Activated CD4-positive, alpha-beta T cell treated with anti-CD3 and anti-CD28 coated beads, Interleukin-2, Interleukin-4, amounts not matched to agents 100 ng/mL and 50 ng/mL, durations not matched to agents 16 hours and 8 hours (primary cell): Measurements from ENCODE around the gene GXYLT1.
"Not testable (repeated sequence)": the region's sequence is repeated elsewhere in the genome, so short reads cannot be mapped to it uniquely, and the experiment has no call there.

ENCODE experiments used
- DNase-seq: peaks from one replicate; pipeline ENCODE4 v3.0.0-alpha.2; 2020; ENCODE audit warnings: low spot score

The GXYLT1 gene

GRCh38 chr12:42144158-42144407 is 591 bp downstream of the GXYLT1 start:
- no peak for DNase-seq

DNA sequence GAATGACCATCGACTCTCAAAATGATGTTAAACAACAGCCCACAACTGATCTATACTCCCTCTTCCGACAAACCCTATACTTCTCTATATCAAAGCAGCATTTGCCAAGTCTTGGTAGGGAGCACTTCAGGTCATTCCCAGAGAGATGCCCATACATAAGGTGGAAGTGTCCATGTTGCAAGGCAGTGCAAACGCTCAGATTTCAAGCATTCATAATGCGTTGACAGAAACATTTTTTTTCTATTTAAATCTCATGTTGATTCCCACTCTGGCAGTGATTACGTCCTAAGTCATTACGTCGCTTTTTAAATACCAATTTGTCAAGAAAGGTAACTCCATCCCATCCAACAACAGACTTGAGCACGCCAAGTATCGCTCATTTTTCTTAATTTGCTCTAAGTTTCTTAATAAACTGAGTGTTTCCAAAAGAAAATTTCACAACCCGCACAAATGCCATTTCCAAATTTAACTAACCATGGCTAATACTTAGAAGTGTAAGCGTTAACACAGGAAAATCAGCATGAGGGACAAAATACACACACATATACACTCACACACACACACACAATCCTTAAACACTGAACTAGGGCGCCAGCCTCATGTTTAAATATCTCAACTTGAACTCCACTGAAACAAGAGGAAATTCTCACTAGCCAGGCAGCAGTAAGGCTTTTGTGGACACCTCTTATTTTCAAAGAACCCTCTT is 1.1 kb downstream of the GXYLT1 start:
- DNase-seq: no peak

GRCh38 chr12:42141981-42142606 is 2.6 kb downstream of the GXYLT1 start:
- DNase-seq: no peak

GRCh38 chr12:42140901-42141300 is 3.8 kb downstream of the GXYLT1 start:
- DNase-seq: no peak

DNA sequence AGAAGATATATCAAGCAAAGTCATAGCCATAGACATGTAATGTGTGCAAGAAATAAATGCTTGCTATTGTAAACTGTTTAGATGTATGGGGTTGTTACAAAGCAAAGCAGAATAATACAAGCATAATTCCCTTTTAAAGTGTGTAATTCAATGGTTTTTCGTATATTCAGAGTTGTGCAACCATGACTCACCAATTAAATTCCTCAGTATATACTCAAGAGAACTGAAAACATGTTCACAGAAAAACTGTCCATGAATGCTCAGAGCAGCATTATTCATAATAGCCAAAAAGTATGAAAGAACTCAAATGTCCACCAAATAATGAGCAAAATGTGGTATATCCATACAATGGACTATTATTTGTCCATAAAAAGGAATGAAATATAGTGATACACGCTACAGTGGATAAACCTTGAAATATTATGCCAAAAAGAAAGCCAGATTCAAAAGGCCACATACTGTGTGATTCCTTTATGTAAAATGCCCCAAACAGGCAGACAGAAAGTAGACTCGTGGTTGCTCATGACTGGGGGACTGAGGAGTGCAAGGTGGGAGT is 9.3 kb downstream of the GXYLT1 start:
- no peak for DNase-seq

GRCh38 chr12:42130672-42131402 is 13.8 kb downstream of the GXYLT1 start:
- no peak for DNase-seq

DNA sequence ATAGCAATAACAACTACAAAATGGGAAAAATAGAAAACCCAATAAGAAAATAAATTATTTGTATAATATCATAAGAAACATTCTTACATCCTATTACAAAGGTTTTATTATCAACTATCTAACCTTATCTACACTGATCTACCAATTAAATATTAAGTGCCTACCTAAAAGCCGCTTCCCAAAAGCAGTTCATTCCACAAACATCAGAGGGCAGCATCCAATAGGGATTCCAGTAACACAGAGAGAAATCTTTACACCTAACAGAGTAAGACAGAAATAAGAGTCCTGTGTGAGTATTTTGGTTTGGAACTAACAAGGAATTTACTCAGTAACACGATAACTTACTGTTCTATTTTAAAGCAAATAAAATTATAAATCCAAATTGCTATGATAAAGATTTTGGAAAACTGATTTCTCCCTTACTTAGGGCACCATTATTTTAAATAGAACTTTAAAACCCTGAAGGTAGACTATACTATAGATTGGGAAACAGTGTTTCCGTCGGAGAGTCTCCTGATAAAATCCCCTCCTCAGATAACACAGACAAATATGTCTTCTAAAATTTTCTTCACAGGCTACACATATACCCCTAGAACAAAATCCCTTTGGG is 15.0 kb downstream of the GXYLT1 start:
- no peak for DNase-seq

- DNase-seq: no peak
Measured at GRCh38 chr12:42128888-42129287, 15.8 kb downstream of the GXYLT1 start.

GRCh38 chr12:42128327-42128726 is 16.3 kb downstream of the GXYLT1 start:
- no peak for DNase-seq

DNA sequence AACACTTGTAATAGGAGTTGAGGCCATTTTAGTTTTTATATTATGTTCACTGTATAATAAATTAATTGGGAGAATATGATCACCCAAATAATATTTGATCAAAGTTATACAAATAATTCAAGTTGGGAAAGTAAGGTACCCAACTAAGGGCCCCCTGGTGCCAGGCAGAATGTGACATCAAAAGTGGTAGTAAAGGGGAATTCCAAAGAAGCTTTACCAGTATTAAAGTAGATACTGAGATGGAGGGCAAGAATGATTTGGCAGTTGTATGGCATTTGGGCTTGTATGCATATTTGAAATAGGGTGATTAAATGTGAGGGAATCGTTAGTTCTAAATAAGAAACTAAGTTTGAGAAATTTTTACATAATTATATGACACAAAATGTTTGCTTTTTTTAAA is 17.7 kb downstream of the GXYLT1 start:
- DNase-seq: no peak

DNA sequence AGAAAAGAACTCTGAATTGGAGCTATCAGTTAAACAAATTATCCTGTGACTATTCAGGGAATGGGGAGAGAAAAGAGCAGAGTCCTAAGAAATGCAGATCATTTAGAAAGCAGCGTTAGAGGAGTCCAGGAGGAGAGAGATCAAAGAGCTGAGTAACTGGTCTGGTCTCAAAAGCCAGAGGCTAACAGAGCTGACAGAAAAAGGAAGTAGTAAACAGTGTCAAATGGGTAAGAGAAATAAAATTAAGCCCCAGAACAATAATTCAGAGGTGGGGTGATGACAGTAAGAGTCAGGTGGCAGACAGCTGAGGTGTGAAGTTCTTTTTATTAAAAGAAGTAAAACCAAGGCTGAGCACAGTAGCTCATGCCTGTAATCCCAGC is 19.3 kb downstream of the GXYLT1 start:
- no peak for DNase-seq

DNA sequence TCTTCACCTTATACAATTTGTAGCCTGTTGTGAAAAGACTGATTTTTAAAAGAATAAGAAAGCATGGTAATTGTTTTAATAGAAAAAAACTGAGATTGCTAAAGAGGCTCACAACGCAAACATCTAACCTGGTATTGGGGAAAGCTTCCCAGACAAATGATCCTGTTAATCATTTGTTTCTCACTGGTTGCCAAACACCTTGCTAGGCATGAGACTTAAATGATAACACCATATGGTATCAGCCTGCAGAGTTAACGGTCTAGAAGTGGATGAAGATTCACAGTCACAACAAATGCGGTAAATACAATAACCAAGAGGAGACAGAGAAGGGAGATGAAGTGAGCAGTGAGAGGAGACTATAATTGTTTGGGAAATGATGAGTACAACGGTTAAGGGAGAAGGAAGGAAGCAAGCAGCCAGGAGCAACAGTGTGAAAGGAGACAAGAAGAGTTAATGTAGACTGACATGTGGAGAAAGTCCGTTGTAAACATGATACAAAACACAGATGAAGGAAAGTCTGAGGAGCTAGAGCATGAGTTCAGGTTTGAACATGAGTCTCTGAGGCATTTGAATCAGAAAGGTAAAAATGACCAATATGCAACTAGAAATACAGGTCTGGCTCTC is 19.8 kb downstream of the GXYLT1 start:
- DNase-seq: no peak

DNA sequence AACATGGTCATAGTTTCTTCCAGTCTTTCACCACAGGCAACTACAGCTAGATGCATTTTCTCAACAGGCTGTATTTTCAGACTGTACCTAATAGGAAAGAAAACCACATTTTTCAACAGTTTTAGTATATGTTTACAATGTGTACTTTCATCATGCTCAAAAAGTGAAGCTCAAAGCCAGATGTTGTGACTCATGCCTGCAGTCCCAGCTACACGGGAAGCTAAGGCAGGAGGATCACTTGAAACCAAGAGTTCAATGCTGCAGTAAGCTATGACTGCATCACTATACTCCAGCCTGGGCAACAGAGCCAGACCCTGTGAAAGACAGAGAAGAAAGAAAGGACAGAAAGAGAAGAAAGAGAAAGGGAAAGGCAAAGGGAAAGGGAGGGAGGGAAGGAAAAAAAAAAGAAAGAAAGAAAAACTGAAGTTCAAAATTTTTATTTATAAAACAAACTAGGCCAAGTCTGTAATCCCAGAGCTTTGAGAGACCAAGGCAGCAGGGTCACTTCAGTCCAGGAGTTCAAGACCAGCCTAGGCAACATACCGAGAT is 25.5 kb downstream of the GXYLT1 start:
- DNase-seq: peak; percentile 47

GRCh38 chr12:42118136-42118879 is 26.4 kb downstream of the GXYLT1 start:
- DNase-seq: no peak

- DNase-seq: no peak
Measured at GRCh38 chr12:42109031-42109430, 35.6 kb downstream of the GXYLT1 start.

GRCh38 chr12:42106791-42107190 is 37.9 kb downstream of the GXYLT1 start:
- DNase-seq: not testable (repeated sequence)

DNA sequence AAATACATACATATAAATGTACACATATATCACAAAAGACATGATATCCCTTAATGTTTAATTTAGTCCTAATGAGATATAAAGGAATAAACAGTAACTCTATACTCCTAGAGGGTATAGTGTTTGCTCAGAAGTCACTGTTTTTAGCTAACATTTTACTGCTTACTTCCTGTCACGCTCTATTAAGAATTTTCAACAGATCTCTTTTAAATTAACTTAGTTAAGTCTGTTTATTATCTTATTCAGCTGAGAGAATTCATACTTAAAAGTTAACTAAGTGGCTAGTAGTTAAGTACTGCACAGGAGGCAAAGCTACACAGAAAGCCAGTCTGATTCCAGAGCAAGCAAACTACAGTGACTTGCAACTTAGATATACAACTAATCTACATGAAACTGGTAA is 39.9 kb downstream of the GXYLT1 start:
- DNase-seq: no peak

DNA sequence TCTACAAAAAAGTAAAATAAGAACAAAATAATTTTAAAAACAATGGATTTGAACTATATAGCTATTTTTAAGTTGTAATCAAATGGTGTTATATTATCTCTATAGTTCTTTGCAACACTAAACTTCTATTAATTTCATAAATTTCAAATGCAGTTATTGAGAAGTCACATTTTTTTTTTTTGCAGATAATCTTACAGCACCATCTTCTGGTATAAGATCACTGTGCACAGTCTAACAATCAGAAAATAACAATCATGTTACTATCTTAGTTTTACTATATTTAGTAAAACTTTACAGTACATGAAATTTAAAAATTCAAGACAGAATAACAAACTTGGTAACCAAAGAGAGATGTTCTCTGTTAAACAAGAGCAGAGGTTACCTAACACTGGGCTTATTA is 40.6 kb downstream of the GXYLT1 start:
- DNase-seq: no peak

- DNase-seq: no peak
Measured at GRCh38 chr12:42103155-42103554, 41.5 kb downstream of the GXYLT1 start.

- DNase-seq: no peak
Measured at GRCh38 chr12:42102720-42103119, 42.0 kb downstream of the GXYLT1 start.

DNA sequence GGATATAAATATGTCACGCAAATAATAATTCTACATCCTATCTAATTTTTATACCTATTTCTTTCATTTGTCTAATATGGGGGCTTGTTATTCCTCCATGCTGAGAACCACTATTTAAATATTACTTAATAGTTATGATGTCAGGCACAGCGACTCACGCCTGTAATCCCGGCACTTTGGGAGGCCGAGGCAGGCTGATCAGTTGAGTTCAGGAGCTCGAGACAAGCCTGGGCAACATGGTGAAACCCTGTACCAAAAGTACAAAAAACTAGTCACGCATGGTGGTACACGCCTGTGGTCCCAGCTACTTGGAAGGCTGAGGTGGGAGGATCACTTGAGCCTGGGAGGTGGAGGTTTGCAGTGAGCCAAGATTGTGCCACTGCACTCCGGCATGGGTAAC is 45.2 kb downstream of the GXYLT1 start:
- no peak for DNase-seq
